AG04449 (cell line): ENCODE measurements around the gene AGBL4.

ENCODE experiments used
- CTCF ChIA-PET: fragments of 350-600 bp; formaldehyde crosslinking; extraction: SDS; loops from one replicate; lab custom pipeline; 2021; ENCODE audit warnings: antibody characterized with exemption; lab: Yijun Ruan, JAX
- POLR2A ChIA-PET: fragments of 400-600, 350-600 bp; formaldehyde crosslinking; extraction: SDS; loops from one replicate; lab custom pipeline; 2020; ENCODE audit warnings: antibody characterized with exemption, inconsistent platforms; lab: Yijun Ruan, JAX
- DNase-seq: peaks from one replicate; pipeline ENCODE4 v3.0.0-alpha.2; 2010; ENCODE audit warnings: low read depth, low spot score
- H3K4me3 ChIP-seq: 2 replicates; pipeline ENCODE4 v1.5.1; 2011; ENCODE audit warnings: low read depth, mild to moderate bottlenecking, control low read depth, low read length
- TF ChIP-seq, protein P1 (sequence below): IDR thresholded peaks from one replicate; pipeline ENCODE4 v1.5.1; 2011; ENCODE audit warnings: mild to moderate bottlenecking, moderate library complexity, low read length, control low read depth, inconsistent platforms; ENCODE audit not compliant: insufficient read depth; ENCODE audit errors: missing control alignments

The AGBL4 gene

DNA sequence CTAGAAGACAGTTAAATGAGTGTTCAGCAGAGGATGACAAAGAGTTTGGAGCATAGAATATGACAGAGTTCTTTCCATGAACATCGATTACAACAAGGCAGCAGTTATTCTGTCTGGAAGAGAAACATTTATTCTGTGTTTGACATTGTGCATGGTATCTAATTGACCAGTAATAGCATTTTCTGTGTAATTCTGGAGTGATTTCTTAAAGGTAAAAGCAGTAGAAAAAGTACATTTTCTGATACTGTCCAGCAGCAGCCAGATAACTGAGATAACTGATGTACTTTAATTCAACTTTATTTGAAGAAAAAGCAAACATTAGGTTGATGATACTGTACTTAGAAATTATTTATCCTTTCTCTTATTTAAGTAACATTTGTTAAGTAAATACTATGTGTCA lies 497.1 kb downstream of the AGBL4 start:
- no peak overlapping the region for H3K4me3 ChIP-seq
- ChIA-PET CTCF (no interaction called here), POLR2A (no interaction called here)
- no peak for DNase-seq
- TF ChIP-seq, protein P1, sequence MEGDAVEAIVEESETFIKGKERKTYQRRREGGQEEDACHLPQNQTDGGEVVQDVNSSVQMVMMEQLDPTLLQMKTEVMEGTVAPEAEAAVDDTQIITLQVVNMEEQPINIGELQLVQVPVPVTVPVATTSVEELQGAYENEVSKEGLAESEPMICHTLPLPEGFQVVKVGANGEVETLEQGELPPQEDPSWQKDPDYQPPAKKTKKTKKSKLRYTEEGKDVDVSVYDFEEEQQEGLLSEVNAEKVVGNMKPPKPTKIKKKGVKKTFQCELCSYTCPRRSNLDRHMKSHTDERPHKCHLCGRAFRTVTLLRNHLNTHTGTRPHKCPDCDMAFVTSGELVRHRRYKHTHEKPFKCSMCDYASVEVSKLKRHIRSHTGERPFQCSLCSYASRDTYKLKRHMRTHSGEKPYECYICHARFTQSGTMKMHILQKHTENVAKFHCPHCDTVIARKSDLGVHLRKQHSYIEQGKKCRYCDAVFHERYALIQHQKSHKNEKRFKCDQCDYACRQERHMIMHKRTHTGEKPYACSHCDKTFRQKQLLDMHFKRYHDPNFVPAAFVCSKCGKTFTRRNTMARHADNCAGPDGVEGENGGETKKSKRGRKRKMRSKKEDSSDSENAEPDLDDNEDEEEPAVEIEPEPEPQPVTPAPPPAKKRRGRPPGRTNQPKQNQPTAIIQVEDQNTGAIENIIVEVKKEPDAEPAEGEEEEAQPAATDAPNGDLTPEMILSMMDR, result no peak

DNA sequence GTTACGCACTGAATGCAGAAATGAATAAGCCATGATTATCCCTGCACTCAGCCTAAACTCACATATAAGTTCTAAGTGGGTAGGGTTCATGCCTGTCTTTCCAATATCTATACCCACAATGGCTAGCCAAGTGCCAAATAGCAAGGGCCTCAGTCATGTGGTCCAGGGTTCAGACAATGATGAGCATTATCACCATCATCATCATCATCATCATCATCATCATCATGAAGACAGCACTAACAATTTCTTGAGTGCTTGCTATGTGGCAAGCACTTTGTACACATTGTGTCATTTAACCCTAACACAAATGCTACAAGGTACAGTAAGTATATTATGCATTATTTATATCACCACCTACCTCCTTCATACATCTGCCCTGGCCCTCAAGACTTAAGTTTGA lies 500.0 kb downstream of the AGBL4 start:
- ChIA-PET POLR2A (no interaction called here), CTCF (no interaction called here)
- TF ChIP-seq, protein P1, result no peak
- no peak overlapping the region for H3K4me3 ChIP-seq
- no peak for DNase-seq

DNA sequence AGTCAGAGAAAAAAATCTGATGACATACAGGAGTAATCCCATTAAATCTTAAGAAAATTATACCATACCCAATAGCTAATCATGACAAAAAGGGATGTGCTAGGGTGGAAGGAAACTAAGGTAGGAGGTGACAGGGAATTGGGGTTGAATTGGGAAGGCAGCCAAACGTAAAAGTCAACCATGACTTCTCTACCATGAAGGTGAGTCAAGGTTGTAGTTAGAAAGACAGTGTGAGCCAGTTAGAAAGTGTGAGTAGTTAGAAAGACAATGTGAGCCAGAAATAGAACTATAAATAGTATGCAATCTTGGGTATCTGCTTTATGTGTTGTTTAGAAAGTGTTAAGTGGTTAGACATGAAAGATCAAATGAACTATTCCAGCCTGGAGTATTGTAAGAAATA lies 556.8 kb downstream of the AGBL4 start:
- no peak overlapping the region for H3K4me3 ChIP-seq
- ChIA-PET CTCF (no interaction called here), POLR2A (no interaction called here)
- TF ChIP-seq, protein P1, result no peak
- no peak for DNase-seq

DNA sequence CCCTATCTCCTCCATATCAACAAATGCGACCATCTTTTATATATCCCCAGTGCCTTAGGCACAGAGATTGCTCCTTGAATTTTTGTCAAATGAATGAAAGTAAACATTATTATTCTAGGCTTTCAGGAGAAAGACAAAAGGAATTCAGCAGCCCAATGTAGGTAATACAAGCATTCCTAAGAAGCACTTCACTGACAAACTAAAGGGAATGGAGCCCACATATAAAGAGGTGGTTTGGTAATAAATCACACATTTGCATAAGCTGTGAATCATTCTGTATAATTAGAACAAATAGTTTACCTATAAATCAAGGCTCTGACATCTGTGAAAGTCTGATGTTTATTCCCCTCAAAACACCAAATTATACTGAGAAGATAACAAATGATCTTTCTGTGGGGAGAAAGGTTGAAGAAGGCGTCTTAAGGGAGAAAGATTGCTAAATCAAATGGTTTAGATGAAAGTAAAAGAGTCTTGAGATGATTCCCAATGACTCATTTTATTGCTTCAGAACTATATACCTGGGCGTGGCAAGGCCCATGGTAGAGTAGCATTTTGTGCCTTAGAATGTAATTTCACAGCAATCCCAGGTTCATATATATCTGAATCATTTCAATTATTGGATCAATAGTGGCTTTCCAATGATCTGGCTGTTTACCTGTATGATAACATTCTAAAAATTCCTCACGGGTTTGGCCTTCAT lies 558.1 kb downstream of the AGBL4 start:
- DNase-seq, result no peak
- TF ChIP-seq, protein P1, result no peak
- POLR2A ChIA-PET, result no interaction called here
- CTCF ChIA-PET, result no interaction called here
- H3K4me3 ChIP-seq, result no peak overlapping the region

DNA sequence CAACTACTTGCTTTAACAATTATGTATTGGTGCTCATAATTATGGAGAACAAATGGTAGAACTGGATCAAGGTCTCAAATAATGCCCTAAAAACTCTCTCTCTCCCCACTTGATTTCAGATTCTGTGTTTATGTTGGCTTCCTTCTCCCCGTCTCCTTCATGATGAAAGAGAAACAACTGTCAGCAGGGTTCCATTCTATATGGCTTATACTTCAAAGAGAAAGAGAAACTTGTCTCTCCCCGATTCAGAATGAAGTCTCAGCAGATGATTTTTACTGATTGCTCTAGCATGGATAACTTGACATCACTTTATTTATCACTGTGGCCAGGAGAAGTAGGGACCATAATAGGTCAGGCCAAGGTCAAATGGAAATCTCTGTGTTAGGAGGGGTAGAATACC lies 575.6 kb downstream of the AGBL4 start:
- POLR2A ChIA-PET, result no interaction called here
- TF ChIP-seq, protein P1, result no peak
- H3K4me3 ChIP-seq, result no peak overlapping the region
- CTCF ChIA-PET, result no interaction called here
- no peak for DNase-seq

DNA sequence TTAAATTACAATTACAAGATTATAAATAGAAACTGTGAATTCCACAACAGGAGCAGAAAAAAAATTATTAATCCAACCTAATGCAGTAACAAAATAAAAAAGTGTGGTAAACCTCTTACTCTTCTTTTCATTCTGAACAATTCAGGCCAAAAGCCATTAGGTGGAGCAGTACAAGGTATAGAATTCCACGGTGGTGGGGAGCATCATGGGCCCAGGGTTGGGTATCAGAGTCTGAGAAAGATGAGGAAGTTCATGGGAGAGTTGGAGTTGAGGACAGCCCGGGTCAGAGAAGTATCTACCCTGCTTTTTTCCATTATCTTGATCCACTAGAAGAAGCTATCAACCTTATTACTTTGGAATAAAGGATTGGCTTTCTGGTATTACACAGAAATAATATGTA lies 586.9 kb downstream of the AGBL4 start:
- DNase-seq, result no peak
- TF ChIP-seq, protein P1, result no peak
- no peak overlapping the region for H3K4me3 ChIP-seq
- ChIA-PET CTCF (no interaction called here), POLR2A (no interaction called here)
